Mesodermal cell (in vitro differentiated cells): ENCODE data around the gene ATP5PB.

Experiments
- H3K27ac ChIP-seq: 2 replicates; pipeline ENCODE4 v1.7.0; 2013; ENCODE audit warnings: mild to moderate bottlenecking, low read depth, low read length, moderate library complexity; ENCODE audit not compliant: severe bottlenecking
- H3K36me3 ChIP-seq: 2 replicates; pipeline ENCODE4 v1.7.1; 2013; ENCODE audit warnings: mild to moderate bottlenecking, low read length, moderate library complexity; ENCODE audit not compliant: control insufficient read depth, insufficient read depth
- H3K4me1 ChIP-seq: one replicate; pipeline ENCODE4 v1.7.1; 2013; ENCODE audit warnings: mild to moderate bottlenecking, low read length; ENCODE audit not compliant: insufficient read depth, control insufficient read depth, poor library complexity, severe bottlenecking
- H3K4me3 ChIP-seq: 2 replicates; pipeline ENCODE4 v1.7.0; 2013; ENCODE audit warnings: low read length, control low read depth, mild to moderate bottlenecking; ENCODE audit not compliant: insufficient read depth, poor library complexity, severe bottlenecking; ENCODE audit errors: extremely low read depth
- H3K9me3 ChIP-seq: 2 replicates; pipeline ENCODE4 v1.7.1; 2013; ENCODE audit warnings: mild to moderate bottlenecking, low read length, moderate library complexity; ENCODE audit not compliant: control insufficient read depth
- WGBS, 2 experiments: methylation state at CpG; one replicate each; pipeline ENCODE4 v1.1.5; 2013; ENCODE audit warnings: missing lambda C conversion rate in 2 of 2; ENCODE audit not compliant: insufficient coverage in 2 of 2; 5-methylcytosine and 5-hydroxymethylcytosine counted together

ATP5PB gene

DNA sequence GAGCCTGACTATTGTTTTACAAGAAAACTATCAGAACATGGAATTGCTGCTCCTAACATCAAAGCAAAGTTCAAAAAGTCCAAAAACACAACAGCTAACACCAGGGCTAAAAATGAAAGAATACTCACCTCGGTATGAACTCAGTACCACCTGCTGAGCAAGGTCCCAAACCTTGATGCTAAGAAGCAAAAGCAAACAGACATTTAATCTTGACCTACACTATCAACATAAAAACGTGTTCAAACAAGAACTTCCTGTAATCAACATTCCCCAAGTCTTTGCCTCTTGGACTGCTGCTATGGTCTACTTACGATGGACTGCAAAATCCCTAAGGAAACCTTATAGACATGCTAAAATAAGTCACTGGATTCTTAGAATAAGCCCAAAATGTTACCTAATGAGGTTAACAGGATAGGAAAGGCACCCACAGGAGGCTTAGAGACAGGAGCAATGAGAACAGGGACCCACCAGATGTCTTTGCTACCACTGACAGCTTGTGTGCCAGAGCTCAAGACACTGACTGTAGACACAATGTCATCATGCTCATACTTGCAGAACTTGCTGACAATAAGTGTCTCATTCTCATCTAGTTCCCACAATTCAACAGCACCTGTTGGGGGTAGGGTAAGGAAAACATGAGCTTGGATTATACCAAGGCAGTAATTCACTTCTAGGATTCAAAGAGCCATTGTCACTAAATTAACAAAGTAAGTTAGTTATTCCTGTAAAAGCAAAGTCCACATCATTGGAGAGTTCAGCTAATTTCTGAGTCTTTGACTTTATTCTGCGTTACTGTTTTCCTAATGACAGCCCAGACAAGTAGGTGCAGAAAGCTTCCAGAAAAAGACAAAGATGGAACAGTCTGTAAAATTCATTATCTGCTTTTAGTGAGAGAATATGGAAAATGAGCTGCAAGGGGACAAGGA lies 2.0 kb upstream of the ATP5PB start:
- Histone ChIP-seq H3K36me3 (peaks cover 64% of the 10 kb centered on the region), H3K4me1 (peaks cover 27% of the 10 kb centered on the region), H3K27ac (no peak overlapping the region), H3K9me3 (no peaks in the 10 kb centered on the region), H3K4me3 (peak overlapping the region; percentile 89)
- 78 to 84% methylated on average over 3 of the region's 4 CpGs for WGBS, 2 experiments

DNA sequence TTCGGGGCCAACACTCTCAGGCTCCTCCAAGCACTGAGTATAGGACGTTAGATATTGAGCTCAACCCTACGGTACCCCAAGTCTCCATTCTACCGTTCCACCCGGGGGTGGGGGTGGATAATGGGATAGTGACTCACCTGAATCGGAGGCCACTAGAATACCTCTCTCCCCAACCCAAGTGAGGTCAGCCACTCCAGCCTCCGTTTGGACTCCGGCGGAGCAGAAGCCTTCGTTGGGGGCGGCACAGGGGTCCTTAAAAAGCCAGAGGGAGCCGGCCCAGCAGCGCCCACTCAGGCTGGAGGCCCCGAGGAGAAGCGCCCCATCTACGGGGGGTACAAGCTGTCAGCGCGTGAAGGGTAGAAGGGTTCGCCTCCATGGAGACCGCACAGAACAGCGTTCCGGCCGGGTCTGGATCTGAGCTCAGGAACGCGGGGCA lies 764 bp upstream of the ATP5PB start:
- Histone ChIP-seq H3K4me3 (peak overlapping the region; percentile 89), H3K4me1 (peaks cover 21% of the 10 kb centered on the region), H3K36me3 (peaks cover 64% of the 10 kb centered on the region), H3K9me3 (no peaks in the 10 kb centered on the region), H3K27ac (peak overlapping the region; percentile 38)
- 1% methylated on average over 14 to 17 of the region's 25 CpGs for WGBS, 2 experiments

DNA sequence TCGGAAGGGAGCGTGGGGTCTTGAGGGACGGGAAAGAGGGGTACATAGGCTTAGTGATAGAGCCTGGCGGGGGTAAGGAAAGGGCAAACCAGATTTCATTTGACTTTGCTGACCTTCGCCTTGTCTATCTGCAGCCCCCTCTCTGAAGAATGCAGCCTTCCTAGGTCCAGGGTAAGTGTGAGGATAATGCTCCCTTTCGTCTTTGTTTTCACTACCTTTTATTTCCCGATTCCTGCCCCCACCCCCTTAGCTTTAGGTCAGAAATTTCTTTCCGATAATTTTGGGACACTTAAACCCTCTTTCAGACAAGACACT lies 396 bp downstream of the ATP5PB start:
- Histone ChIP-seq H3K27ac (peak overlapping the region; percentile 87), H3K4me1 (peaks cover 10% of the 10 kb centered on the region), H3K36me3 (peaks cover 65% of the 10 kb centered on the region), H3K4me3 (peak overlapping the region; percentile 89), H3K9me3 (no peaks in the 10 kb centered on the region)
- WGBS, 2 experiments = 0% methylated on average over 6 to 7 of the region's 8 CpGs

GRCh38 chr1:111450185-111450584 lies 921 bp downstream of the ATP5PB start:
- H3K27ac ChIP-seq = no peak overlapping the region
- 100% methylated on average over 1 of the region's 3 CpGs; no CpG with 5 or more reads in 1 of the 2 experiments for WGBS, 2 experiments

DNA sequence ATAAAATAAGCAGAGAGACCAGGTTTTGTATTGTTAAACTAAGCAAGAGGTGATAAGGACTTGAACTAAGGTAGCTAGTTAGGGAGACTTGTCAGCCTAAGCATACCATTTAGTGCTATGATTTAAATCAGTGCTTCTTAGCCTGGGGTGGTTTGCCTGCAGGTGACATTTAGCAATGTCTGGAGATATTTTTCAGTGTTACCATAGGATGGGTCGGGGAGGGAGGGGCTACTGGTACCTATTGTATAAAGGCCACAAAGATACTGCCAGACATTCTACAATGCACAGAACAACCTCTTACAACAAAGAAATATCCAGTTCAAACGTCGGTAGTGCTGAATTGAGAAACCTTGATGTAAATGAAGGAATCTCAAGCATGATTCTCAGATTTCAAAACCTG lies 3.3 kb downstream of the ATP5PB start:
- Histone ChIP-seq H3K9me3 (no peaks in the 10 kb centered on the region), H3K27ac (no peak overlapping the region), H3K4me3 (no peak overlapping the region), H3K36me3 (peaks cover 66% of the 10 kb centered on the region), H3K4me1 (peaks cover 2% of the 10 kb centered on the region)
- no CpG with 5 or more reads among the region's 3 CpGs for WGBS, 2 experiments

More at GRCh38 chr1:111450185-111450584, 921 bp downstream of the ATP5PB start:
- Histone ChIP-seq H3K4me3 (peak overlapping the region; percentile 89), H3K9me3 (no peaks in the 10 kb centered on the region), H3K4me1 (peaks cover 10% of the 10 kb centered on the region), H3K36me3 (peaks cover 65% of the 10 kb centered on the region)

- Histone ChIP-seq H3K27ac (no peak overlapping the region), H3K4me1 (no peaks in the 10 kb centered on the region), H3K36me3 (peaks cover 78% of the 10 kb centered on the region), H3K4me3 (no peak overlapping the region), H3K9me3 (no peaks in the 10 kb centered on the region)
- WGBS, 2 experiments = no CpG with 5 or more reads among the region's 3 CpGs
These were observed 4.4 kb downstream of the ATP5PB start for GRCh38 chr1:111453706-111454105.

DNA sequence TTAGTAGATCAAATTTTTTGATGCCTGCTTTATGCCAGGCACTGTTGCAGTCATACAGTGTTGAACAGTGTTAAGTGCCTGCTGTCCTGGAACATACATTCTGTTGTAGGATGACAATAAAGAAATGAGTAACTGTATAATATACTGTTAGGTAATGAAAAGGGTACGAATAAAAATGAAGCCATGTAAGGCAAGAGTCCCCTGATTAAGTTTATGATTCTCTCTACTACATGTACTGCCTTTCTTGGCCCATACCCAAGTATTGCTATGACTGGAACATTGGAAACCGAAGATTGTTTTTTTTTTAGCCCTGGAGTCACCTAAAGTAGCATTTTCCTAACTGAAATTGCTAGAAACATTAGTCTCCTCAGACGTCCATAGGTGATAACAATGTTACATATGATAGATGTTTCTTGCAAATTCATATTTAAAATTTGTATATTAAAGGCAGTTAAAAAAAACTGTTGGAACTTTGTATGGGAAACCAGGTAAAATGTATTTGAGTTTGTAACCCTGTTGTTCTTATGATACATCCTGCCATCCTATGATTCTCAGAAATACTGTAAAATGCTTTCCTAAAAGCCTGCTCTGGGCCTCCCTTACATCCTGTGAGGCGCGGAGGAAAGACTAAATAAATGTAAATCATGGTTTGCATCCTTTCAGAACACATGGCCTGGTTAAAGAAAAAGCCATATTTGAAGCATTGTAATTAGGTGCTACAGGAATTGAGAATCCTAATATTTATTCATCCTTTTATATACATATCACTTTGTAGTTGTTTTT lies 5.8 kb downstream of the ATP5PB start:
- Histone ChIP-seq H3K36me3 (peaks cover 88% of the 10 kb centered on the region), H3K4me3 (no peak overlapping the region), H3K9me3 (no peaks in the 10 kb centered on the region), H3K27ac (no peak overlapping the region), H3K4me1 (no peaks in the 10 kb centered on the region)
- WGBS, 2 experiments = 83% methylated on average over 1 of the region's 5 CpGs; no CpG with 5 or more reads in 1 of the 2 experiments

DNA sequence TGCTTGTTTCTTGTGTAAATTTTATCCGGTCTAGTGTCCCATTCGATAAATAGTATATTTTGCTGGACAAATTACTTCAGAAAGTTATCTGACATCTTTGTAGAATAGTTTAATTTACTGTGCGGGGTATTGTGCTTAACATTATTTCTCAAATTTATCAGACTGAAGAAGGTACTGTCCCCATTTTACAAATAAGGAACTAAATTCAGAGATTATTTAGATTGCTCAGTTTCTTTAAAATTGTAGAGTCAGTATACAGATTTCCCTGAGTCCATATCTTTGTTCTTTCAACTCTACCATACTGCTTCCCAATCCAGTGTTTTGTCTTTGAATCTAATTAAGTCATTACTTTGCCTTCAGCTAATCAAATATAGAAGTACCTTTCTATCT lies 6.4 kb downstream of the ATP5PB start:
- Histone ChIP-seq H3K4me3 (no peak overlapping the region), H3K4me1 (no peaks in the 10 kb centered on the region), H3K27ac (no peak overlapping the region), H3K9me3 (no peaks in the 10 kb centered on the region), H3K36me3 (peaks cover 93% of the 10 kb centered on the region)
- WGBS, 2 experiments = no CpG with 5 or more reads among the region's 3 CpGs

- Histone ChIP-seq H3K36me3 (peaks cover 57% of the 10 kb centered on the region), H3K4me1 (no peaks in the 10 kb centered on the region), H3K4me3 (no peak overlapping the region), H3K9me3 (no peaks in the 10 kb centered on the region), H3K27ac (no peak overlapping the region)
- 85 to 96% methylated on average over 2 to 3 of the region's 6 CpGs for WGBS, 2 experiments
These were observed 12.5 kb downstream of the ATP5PB start for GRCh38 chr1:111461765-111462164.

DNA sequence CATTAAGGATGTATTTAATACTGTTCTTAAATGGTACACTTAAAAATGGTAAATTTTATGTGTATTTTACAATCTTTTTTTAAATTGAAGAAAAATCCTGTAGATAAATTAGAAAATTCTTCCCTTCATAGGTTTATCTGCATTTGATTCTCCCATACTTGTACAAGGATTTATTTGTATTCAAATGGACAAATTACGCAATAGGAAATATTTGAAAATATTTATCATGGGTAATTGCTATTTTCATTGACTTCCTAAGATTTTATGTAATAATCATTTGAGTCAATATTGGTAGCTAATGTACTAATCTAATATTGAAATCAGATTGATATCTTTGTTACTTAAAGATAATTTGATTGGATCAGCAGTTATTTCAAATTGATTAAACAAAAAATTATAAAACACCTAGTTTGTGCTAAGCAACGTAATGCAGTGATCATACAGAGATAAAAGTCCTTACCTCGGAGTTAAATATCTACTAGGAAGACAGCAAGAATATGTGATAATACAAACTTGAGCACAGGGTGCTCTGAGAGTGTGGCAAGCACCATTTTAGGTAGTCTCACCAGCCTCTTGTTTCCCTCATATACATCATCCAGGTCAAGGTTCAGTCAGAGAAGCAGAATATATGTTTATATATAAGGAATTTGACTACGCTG lies 13.2 kb downstream of the ATP5PB start:
- no peak overlapping the region for H3K27ac ChIP-seq
- H3K36me3 ChIP-seq = peaks cover 50% of the 10 kb centered on the region
- H3K9me3 ChIP-seq = no peaks in the 10 kb centered on the region
- H3K4me1 ChIP-seq = no peaks in the 10 kb centered on the region
- 100% methylated on average over 1 of the region's 4 CpGs; no CpG with 5 or more reads in 1 of the 2 experiments for WGBS, 2 experiments
- no peak overlapping the region for H3K4me3 ChIP-seq
